ENCODE measurements around the gene INTS6. TPM values are rescaled to one million over a fixed set of nuclear protein-coding genes. Genes with fewer than 3 reads are reported as not detected.

The INTS6 gene
- total RNA-seq, 1 donor from 2014 or later, result 58.4 TPM

- intact Hi-C loops (cut with micrococcal nuclease), result no loop called here
Observed at GRCh38 chr13:51324714-51325420, 128.0 kb downstream of the INTS6 start.

- intact Hi-C loops (cut with micrococcal nuclease), result no loop called here
Observed at GRCh38 chr13:51323824-51324511, 128.9 kb downstream of the INTS6 start.

GRCh38 chr13:51322826-51323225 is 130.0 kb downstream of the INTS6 start:
- intact Hi-C loops (cut with micrococcal nuclease), result no loop called here

- intact Hi-C loops (cut with micrococcal nuclease), result no loop called here
Observed at GRCh38 chr13:51321836-51322235, 131.0 kb downstream of the INTS6 start.

GRCh38 chr13:51318876-51319275 is 134.0 kb downstream of the INTS6 start:
- intact Hi-C loops (cut with micrococcal nuclease), result no loop called here

GRCh38 chr13:51318015-51318414 is 134.8 kb downstream of the INTS6 start:
- intact Hi-C loops (cut with micrococcal nuclease), result no loop called here

GRCh38 chr13:51317262-51317661 is 135.6 kb downstream of the INTS6 start:
- intact Hi-C loops (cut with micrococcal nuclease), result no loop called here

- intact Hi-C loops (cut with micrococcal nuclease), result no loop called here
Observed at GRCh38 chr13:51313619-51314018, 139.2 kb downstream of the INTS6 start.

GRCh38 chr13:51311957-51312520 is 140.8 kb downstream of the INTS6 start:
- intact Hi-C loops (cut with micrococcal nuclease), result no loop called here

Other genes starting within 250 kb of the INTS6 start
- 0.11 and 0.36 TPM in 2 replicates for gene FAM124A, start 230.6 kb downstream of the INTS6 start, total RNA-seq
- not detected in 2 replicates for gene SERPINE3, start 113.3 kb downstream of the INTS6 start, total RNA-seq
- 11.3 and 11.7 TPM in 2 replicates for gene WDFY2, start 131.4 kb upstream of the INTS6 start, total RNA-seq

Measured in T-helper 2 cell treated with Interferon-gamma antibody and Interleukin-4, amounts not matched to agents 100 ng/mL and 5 ng/mL, for 36 hours (primary cell).